Activated T-cell treated with anti-CD3 and anti-CD28 coated beads, Interleukin-2, amount 50 U/mL, for 72 hours (primary cell): ENCODE results near the gene KIF16B. TPM values are rescaled to one million over a fixed set of nuclear protein-coding genes. Genes with fewer than 3 reads are reported as not detected.
"Not testable (repeated sequence)": the region's sequence is repeated elsewhere in the genome, so short reads cannot be mapped to it uniquely, and the experiment has no call there.

Experiments used
- ATAC-seq, 2 donors: fragments of 150-1000 bp; cut with Tn5 transposase; replicated peaks in 1 of 2; 2 replicates each; pipeline ENCODE4 v1.10.0; 2021; ENCODE audit warnings: moderate library complexity in 2 of 2, mild to moderate bottlenecking in 1 of 2
- DNase-seq, 2 donors: peaks; one replicate each; pipeline ENCODE4 v3.0.0; 2021 to 2022; ENCODE audit warnings: mixed read lengths in 1 of 2
- H3K27ac Mint-ChIP-seq: one replicate; pipeline ENCODE4 v1.8.0; 2022; ENCODE audit warnings: mild to moderate bottlenecking, moderate library complexity, mixed read lengths
- H3K27me3 Mint-ChIP-seq: one replicate; pipeline ENCODE4 v1.8.0; 2022; ENCODE audit warnings: low read depth, mixed read lengths
- H3K36me3 Mint-ChIP-seq, 2 donors: one replicate each; pipeline ENCODE4 v1.8.0; 2022; ENCODE audit warnings: mixed read lengths in 2 of 2, mild to moderate bottlenecking in 1 of 2; ENCODE audit not compliant: insufficient read depth in 2 of 2
- H3K4me1 Mint-ChIP-seq: one replicate; pipeline ENCODE4 v1.8.0; 2022; ENCODE audit warnings: low read depth, mixed read lengths
- H3K4me3 Mint-ChIP-seq, 2 donors: one replicate each; pipeline ENCODE4 v1.8.0; 2022; ENCODE audit warnings: mild to moderate bottlenecking in 2 of 2, mixed read lengths in 2 of 2, moderate library complexity in 2 of 2
- H3K9me3 Mint-ChIP-seq, 2 donors: one replicate each; pipeline ENCODE4 v1.8.0; 2022; ENCODE audit warnings: mixed read lengths in 2 of 2
- total RNA-seq, 2 donors: library from RNA; stranded (reverse); gene quantifications; one replicate each; pipeline ENCODE4 v1.2.3, GENCODE V29; 2022

KIF16B gene
- total RNA-seq, 2 donors from 2014 or later = 6.0 to 7.3 TPM

- Mint-ChIP-seq H3K4me3 (no peak overlapping the region), H3K27me3 (peaks cover 10% of the 10 kb centered on the region), H3K36me3 (no peaks in the 10 kb centered on the region), H3K27ac (no peak overlapping the region), H3K4me1 (peaks cover 3% of the 10 kb centered on the region), H3K9me3 (peaks cover 0 to 2% of the 10 kb centered on the region in 2 donors)
- ATAC-seq (no peak), DNase-seq (no peak)
These were observed 7.4 kb upstream of the KIF16B start for GRCh38 chr20:16580620-16581019.

- Mint-ChIP-seq H3K9me3 (peaks cover 0 to 2% of the 10 kb centered on the region in 2 donors), H3K27me3 (peaks cover 10% of the 10 kb centered on the region), H3K4me3 (no peak overlapping the region), H3K4me1 (peaks cover 5% of the 10 kb centered on the region), H3K36me3 (no peaks in the 10 kb centered on the region), H3K27ac (no peak overlapping the region)
- no peak for ATAC-seq
- no peak for DNase-seq
These were observed 6.9 kb upstream of the KIF16B start for GRCh38 chr20:16580147-16580546.

GRCh38 chr20:16576219-16576618 is 3.0 kb upstream of the KIF16B start:
- peaks cover 0 to 2% of the 10 kb centered on the region in 2 donors for H3K36me3 Mint-ChIP-seq
- H3K27ac Mint-ChIP-seq = no peak overlapping the region
- no peaks in the 10 kb centered on the region for H3K27me3 Mint-ChIP-seq
- ATAC-seq (no peak), DNase-seq (no peak)
- no peak overlapping the region for H3K4me3 Mint-ChIP-seq
- H3K4me1 Mint-ChIP-seq = peaks cover 31% of the 10 kb centered on the region
- H3K9me3 Mint-ChIP-seq = peaks cover 0 to 2% of the 10 kb centered on the region in 2 donors

- Mint-ChIP-seq H3K27ac (peak overlapping the region; percentile 77), H3K36me3 (peaks cover 0 to 2% of the 10 kb centered on the region in 2 donors), H3K4me3 (peak overlapping the region; percentile 88 to 98), H3K4me1 (peaks cover 31% of the 10 kb centered on the region), H3K9me3 (peaks cover 0 to 2% of the 10 kb centered on the region in 2 donors), H3K27me3 (no peaks in the 10 kb centered on the region)
- DNase-seq = no peak
- ATAC-seq = no peak
These were observed 2.3 kb upstream of the KIF16B start for GRCh38 chr20:16575390-16576140.

GRCh38 chr20:16574656-16575355 is 1.6 kb upstream of the KIF16B start:
- DNase-seq = peak; percentile 76 to 79
- peaks cover 31% of the 10 kb centered on the region for H3K4me1 Mint-ChIP-seq
- peaks cover 0 to 2% of the 10 kb centered on the region in 2 donors for H3K36me3 Mint-ChIP-seq
- peak overlapping the region; percentile 88 to 98 for H3K4me3 Mint-ChIP-seq
- H3K27me3 Mint-ChIP-seq = no peaks in the 10 kb centered on the region
- H3K27ac Mint-ChIP-seq = peak overlapping the region; percentile 77
- peak; percentile 77 to 83 for ATAC-seq
- H3K9me3 Mint-ChIP-seq = peaks cover 0 to 2% of the 10 kb centered on the region in 2 donors

GRCh38 chr20:16571333-16571732 is 1.9 kb downstream of the KIF16B start:
- no peak overlapping the region for H3K4me3 Mint-ChIP-seq

GRCh38 chr20:16569246-16570153 is 3.7 kb downstream of the KIF16B start:
- H3K27me3 Mint-ChIP-seq = no peaks in the 10 kb centered on the region
- no peak overlapping the region for H3K4me3 Mint-ChIP-seq
- ATAC-seq (no peak), DNase-seq (no peak)
- H3K27ac Mint-ChIP-seq = no peak overlapping the region
- H3K36me3 Mint-ChIP-seq = peaks cover 0 to 3% of the 10 kb centered on the region in 2 donors
- H3K9me3 Mint-ChIP-seq = no peaks in the 10 kb centered on the region
- peaks cover 35% of the 10 kb centered on the region for H3K4me1 Mint-ChIP-seq

More at GRCh38 chr20:16571333-16571732, 1.9 kb downstream of the KIF16B start:
- Mint-ChIP-seq H3K36me3 (peaks cover 0 to 2% of the 10 kb centered on the region in 2 donors), H3K27ac (no peak overlapping the region), H3K4me1 (peaks cover 31% of the 10 kb centered on the region), H3K9me3 (no peaks in the 10 kb centered on the region), H3K27me3 (no peaks in the 10 kb centered on the region)
- no peak for ATAC-seq
- no peak for DNase-seq

GRCh38 chr20:16566080-16566479 is 7.2 kb downstream of the KIF16B start:
- Mint-ChIP-seq H3K27me3 (no peaks in the 10 kb centered on the region), H3K9me3 (no peaks in the 10 kb centered on the region), H3K4me3 (no peak overlapping the region), H3K36me3 (peaks cover 0 to 2% of the 10 kb centered on the region in 2 donors), H3K27ac (no peak overlapping the region), H3K4me1 (peaks cover 12% of the 10 kb centered on the region)
- no peak for DNase-seq
- no peak for ATAC-seq

GRCh38 chr20:16564079-16564478 is 9.2 kb downstream of the KIF16B start:
- not testable (repeated sequence) for H3K36me3 Mint-ChIP-seq, H3K4me3 Mint-ChIP-seq, ATAC-seq, H3K9me3 Mint-ChIP-seq, DNase-seq, H3K27ac Mint-ChIP-seq, H3K27me3 Mint-ChIP-seq
- H3K4me1 Mint-ChIP-seq = peaks cover 12% of the 10 kb centered on the region

GRCh38 chr20:16563066-16563806 is 10.0 kb downstream of the KIF16B start:
- H3K4me1 Mint-ChIP-seq = peaks cover 12% of the 10 kb centered on the region
- peaks cover 0 to 2% of the 10 kb centered on the region in 2 donors for H3K36me3 Mint-ChIP-seq
- no peak overlapping the region for H3K27ac Mint-ChIP-seq

GRCh38 chr20:16562259-16562658 is 11.0 kb downstream of the KIF16B start:
- DNase-seq (no peak), ATAC-seq (no peak)
- Mint-ChIP-seq H3K4me1 (peaks cover 12% of the 10 kb centered on the region), H3K36me3 (peaks cover 0 to 2% of the 10 kb centered on the region in 2 donors), H3K27me3 (no peaks in the 10 kb centered on the region), H3K9me3 (no peaks in the 10 kb centered on the region), H3K27ac (no peak overlapping the region), H3K4me3 (no peak overlapping the region)

More at GRCh38 chr20:16563066-16563806, 10.0 kb downstream of the KIF16B start:
- no peak for ATAC-seq
- Mint-ChIP-seq H3K27me3 (no peaks in the 10 kb centered on the region), H3K4me3 (no peak overlapping the region), H3K9me3 (no peaks in the 10 kb centered on the region)
- DNase-seq = no peak

GRCh38 chr20:16560661-16561060 is 12.6 kb downstream of the KIF16B start:
- ATAC-seq = no peak
- no peak overlapping the region for H3K27ac Mint-ChIP-seq

More at GRCh38 chr20:16560661-16561060, 12.6 kb downstream of the KIF16B start:
- peaks cover 0 to 2% of the 10 kb centered on the region in 2 donors for H3K36me3 Mint-ChIP-seq
- H3K27me3 Mint-ChIP-seq = no peaks in the 10 kb centered on the region
- no peak overlapping the region for H3K4me3 Mint-ChIP-seq
- DNase-seq = no peak
- H3K9me3 Mint-ChIP-seq = no peaks in the 10 kb centered on the region
- peaks cover 10% of the 10 kb centered on the region for H3K4me1 Mint-ChIP-seq
